Body of pancreas (tissue), 4 donors: Measurements from ENCODE around the gene TMEM233.

ENCODE experiments used
- CTCF ChIP-seq, 7 experiments: fragments of 450-650 bp in 4 of 7; fragments of 200-600 bp in 3 of 7; sonication (generic) in 3 of 7; IDR thresholded peaks; one replicate each; pipeline ENCODE4 v1.5.1; 2016 to 2019; ENCODE audit warnings: antibody characterized with exemption in 7 of 7
- POLR2A ChIP-seq, 3 donors: fragments of 450-650 bp; IDR thresholded peaks; one replicate each; pipeline ENCODE4 v1.6.1; 2016; ENCODE audit warnings: antibody characterized with exemption in 3 of 3, mild to moderate bottlenecking in 2 of 3

- TF ChIP-seq CTCF (IDR thresholded peaks at IDR 0.05) (no peak), POLR2A (IDR thresholded peaks at IDR 0.05) (no peak)
Observed at GRCh38 chr12:119676573-119676972, 83.0 kb downstream of the TMEM233 start.
